ENCODE data around the gene APIP. TPM values are rescaled to one million over a fixed set of nuclear protein-coding genes. Genes with fewer than 3 reads are reported as not detected.

APIP gene
- 41.0 TPM for polyA plus RNA-seq (ENCODE audit: insufficient read length)
- long read RNA-seq, donor 1, transcript APIP-201 (7 exons, 1,366 nt) = major isoform, 22 of 30 reads
- long read RNA-seq, donor 1, partial matches to known transcripts = 8 of 30 reads
- long read RNA-seq, donor 1, other reads (novel, unspliced or antisense) = 0 of 30 reads
- long read RNA-seq, donor 2, transcript APIP-201 (7 exons, 1,366 nt) = major isoform, 15 of 18 reads
- long read RNA-seq, donor 2, partial matches to known transcripts = 0 of 18 reads
- long read RNA-seq, donor 2, other reads (novel, unspliced or antisense) = 0 of 18 reads
- long read RNA-seq, donor 3, transcript APIP-201 (7 exons, 1,366 nt) = major isoform, 20 of 20 reads
- long read RNA-seq, donor 3, partial matches to known transcripts = 0 of 20 reads
- long read RNA-seq, donor 3, other reads (novel, unspliced or antisense) = 0 of 20 reads
- long read RNA-seq, donor 4, partial matches to known transcripts = 0 of 2 reads
- long read RNA-seq, donor 4, other reads (novel, unspliced or antisense) = 0 of 2 reads
- long read RNA-seq, donor 5, transcript APIP-201 (7 exons, 1,366 nt) = major isoform, 42 of 48 reads
- long read RNA-seq, donor 5, partial matches to known transcripts = 6 of 48 reads
- long read RNA-seq, donor 5, other reads (novel, unspliced or antisense) = 0 of 48 reads
- long read RNA-seq, donor 6, transcript APIP-201 (7 exons, 1,366 nt) = major isoform, 18 of 18 reads
- long read RNA-seq, donor 6, partial matches to known transcripts = 0 of 18 reads
- long read RNA-seq, donor 6, other reads (novel, unspliced or antisense) = 0 of 18 reads
- long read RNA-seq, donor 7, transcript APIP-201 (7 exons, 1,366 nt) = major isoform, 19 of 28 reads
- long read RNA-seq, donor 7, partial matches to known transcripts = 9 of 28 reads
- long read RNA-seq, donor 7, other reads (novel, unspliced or antisense) = 0 of 28 reads
- long read RNA-seq, donor 8, partial matches to known transcripts = 0 of 3 reads
- long read RNA-seq, donor 8, other reads (novel, unspliced or antisense) = 0 of 3 reads

DNA sequence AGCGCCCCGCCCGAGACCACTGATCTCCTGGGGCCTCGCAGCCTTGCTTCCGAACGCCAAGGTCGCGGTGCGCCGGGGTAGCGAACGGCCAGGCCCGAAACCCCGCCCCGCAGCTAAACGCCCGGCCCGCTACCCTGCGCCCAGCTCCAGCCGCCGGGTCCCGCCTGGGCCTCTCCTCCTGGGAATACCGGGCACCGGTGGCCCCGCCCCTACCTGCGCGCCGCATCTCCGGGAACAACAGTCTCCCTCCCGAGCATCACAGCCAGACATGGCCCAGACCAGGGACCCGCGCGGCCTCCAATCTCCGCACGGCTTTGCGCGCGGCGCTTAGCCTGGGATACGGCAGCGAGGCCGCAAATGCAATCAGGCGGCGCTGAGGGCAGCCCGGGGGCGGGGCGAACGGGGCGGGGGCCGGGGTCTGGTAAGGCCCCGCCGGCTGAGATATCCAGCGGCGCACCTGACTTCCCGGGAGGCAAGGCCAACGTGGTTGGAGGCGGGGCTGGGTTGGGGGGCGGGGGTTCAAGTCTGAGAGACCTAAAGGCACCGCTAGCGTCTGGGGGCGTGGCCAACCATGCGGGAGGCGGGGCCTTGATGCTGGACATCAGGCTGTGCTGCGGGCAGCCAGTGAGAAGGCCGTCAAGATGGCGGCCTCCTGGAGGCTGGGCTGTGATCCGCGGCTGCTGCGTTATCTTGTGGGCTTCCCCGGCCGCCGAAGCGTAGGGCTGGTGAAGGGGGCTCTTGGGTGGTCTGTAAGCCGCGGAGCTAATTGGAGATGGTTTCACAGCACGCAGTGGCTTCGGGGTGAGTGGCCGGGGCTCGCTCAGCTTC is at the start of gene APIP, which contains the start of gene PDHX:
APIP (minus strand) TSS at position 365 of the 828 bp plus-strand sequence; CDS start at position 270, 95 bp downstream.
PDHX (plus strand) TSS at position 604 of the 828 bp plus-strand sequence; CDS start at position 642, 38 bp downstream.
- peak; percentile 98 for DNase-seq

- DNase-seq = no peak
Observed at GRCh38 chr11:34964610-34965331, 48.6 kb upstream of the APIP start.

DNA sequence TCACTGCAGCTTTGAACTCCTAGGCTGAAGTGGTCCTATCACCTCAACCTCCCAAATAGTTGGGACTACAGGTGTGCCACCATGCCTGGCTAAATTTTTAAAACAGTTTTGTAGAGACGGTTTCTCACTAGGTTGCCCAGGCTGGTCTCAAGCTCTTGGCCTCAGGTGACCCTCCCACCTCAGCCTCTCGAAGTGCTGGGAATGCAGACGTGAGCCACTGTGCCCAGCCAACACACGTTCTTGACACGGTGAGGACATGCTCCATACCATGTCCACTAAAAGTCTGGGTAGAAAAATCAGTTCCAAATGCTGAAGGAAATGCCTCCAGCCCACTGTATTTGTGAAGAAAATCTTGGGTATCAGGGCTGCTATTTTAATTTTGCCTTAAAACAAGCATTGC is 47.2 kb upstream of the APIP start:
- no peak for DNase-seq

- DNase-seq = no peak
Observed at GRCh38 chr11:34962034-34962433, 45.9 kb upstream of the APIP start.

DNA sequence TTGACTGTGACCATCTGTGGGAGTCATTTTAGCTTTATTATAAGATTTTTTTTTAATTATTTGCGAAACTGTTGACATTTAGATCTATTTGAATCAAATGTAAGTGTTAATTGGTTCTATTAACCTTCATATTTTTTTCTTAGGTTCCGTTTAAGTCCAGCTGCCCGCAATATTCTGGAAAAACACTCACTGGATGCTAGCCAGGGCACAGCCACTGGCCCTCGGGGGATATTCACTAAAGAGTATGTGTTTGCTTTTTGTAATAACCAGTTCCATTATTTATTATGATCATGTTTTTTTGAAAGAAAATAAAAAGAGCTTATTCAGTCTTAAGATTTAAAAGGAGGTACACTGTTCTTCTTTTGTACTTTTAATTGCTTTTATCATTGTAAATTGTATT is 44.1 kb upstream of the APIP start:
- DNase-seq = no peak

GRCh38 chr11:34959770-34960169 is 43.6 kb upstream of the APIP start:
- no peak for DNase-seq

GRCh38 chr11:34957606-34958005 is 41.4 kb upstream of the APIP start:
- DNase-seq = no peak

- DNase-seq = no peak
Observed at GRCh38 chr11:34957206-34957605, 41.0 kb upstream of the APIP start.

- DNase-seq = no peak
Observed at GRCh38 chr11:34953955-34954354, 37.8 kb upstream of the APIP start.

DNA sequence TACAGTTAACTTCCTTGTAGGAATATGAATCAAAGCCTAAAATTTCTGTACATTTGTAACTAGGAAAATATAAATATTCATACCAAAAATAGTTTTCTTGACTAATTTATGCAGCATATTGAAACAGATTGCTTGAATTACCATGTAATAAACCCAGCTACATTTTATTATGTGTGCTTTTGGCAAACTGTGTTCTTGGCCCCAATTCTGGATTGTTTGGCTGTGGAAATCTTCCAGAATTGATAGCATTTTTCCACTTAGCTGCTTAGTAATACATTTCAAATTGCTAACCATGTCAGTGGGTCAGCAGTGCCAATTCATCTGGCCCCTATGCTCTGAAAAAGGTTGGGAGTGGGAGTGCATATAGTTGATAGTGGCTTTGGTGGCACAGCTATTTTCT is 32.5 kb upstream of the APIP start:
- no peak for DNase-seq

DNA sequence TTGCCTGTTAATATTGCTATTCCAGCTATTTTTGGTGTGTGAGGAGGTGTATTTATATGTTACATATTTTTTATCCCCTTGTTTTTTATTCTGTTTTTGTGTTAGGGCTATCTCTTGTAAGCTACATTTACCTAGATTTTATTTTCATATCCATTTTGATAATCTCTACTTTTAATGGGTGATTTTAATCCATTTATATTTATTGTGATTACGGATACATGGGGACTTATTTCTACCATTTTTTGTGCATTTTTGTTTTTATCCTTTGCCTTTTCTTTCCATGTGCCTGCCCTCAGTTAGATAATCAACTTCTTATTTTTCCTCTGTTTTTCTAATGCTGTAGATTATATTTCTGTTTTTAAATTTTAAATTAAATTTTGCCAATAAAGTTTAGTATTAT is 28.5 kb upstream of the APIP start:
- DNase-seq = no peak

- DNase-seq = no peak
Observed at GRCh38 chr11:34941688-34942087, 25.5 kb upstream of the APIP start.

- no peak for DNase-seq
Observed at GRCh38 chr11:34940026-34940677, 24.0 kb upstream of the APIP start.

- DNase-seq = no peak
Observed at GRCh38 chr11:34938611-34939010, 22.4 kb upstream of the APIP start.

DNA sequence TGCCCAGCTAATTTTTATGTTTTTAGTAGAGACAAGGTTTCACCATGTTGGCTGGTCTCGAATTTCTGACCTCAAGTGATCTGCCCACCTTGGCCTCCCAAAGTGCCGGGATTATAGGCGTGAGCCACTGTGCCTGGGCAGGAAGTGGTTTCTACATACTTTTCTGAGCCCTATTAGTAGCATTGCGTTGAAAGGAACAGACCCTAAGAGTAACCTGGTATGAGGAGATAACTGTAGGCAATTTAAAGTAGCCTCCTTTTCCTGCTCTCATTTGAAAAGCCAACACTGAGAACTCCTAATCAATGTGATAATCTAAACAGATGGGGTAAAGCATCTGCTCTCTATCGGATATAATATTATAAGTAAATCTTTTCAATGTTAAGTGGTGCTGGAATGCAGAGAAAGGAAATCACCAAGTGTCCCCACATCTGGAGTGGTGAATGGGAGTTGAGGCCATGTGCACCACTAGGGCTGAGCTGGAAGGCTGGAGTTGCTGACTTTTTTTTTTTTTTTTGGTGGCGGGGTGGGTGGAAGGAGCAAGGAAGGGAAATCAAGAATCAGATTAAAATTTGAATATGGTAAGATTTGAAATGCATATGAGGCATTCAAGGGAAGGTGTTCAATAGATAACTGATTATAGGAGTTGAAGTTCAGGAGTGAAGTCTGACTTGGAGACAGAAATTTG is 20.9 kb upstream of the APIP start:
- no peak for DNase-seq

GRCh38 chr11:34929794-34930763 is 13.9 kb upstream of the APIP start:
- no peak for DNase-seq

DNA sequence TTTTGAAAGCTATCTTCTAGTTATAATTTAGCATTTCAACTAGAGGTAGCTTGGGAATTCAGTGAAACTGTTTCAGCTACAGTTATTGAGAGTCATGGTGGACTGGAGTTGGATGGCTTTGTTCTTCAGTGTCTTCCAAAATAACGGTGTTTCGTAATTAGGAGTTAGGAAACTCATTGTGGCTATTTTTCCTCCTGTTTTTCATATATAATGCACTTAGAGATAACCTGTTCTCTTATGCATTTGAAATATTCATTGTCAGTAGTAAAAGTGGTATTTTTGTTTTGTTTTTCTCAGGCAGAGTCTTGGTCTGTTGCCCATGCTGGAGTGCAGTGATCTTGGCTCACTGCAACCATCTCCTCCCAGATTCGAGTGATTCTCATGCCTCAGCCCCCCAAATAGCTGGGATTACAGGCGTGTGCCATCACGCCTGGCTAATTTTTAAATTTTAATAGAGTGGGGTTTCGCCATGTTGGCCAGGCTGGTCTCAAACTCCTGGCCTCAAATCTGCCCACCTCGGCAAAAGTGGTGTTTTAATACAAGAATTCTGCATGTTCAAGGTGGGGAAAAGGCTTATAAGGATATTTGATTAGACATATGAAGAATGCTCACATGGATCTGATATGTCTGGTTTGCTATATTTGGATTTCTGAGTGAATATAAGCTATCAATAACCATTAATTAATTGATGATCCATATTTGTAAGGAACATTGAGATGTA is 12.9 kb upstream of the APIP start:
- DNase-seq = no peak
